ENCODE data around the gene FAM168A.

GRCh38 chr11:73632996-73633395 is 35.1 kb upstream of the FAM168A start:
- TF ChIP-seq, protein P1, sequence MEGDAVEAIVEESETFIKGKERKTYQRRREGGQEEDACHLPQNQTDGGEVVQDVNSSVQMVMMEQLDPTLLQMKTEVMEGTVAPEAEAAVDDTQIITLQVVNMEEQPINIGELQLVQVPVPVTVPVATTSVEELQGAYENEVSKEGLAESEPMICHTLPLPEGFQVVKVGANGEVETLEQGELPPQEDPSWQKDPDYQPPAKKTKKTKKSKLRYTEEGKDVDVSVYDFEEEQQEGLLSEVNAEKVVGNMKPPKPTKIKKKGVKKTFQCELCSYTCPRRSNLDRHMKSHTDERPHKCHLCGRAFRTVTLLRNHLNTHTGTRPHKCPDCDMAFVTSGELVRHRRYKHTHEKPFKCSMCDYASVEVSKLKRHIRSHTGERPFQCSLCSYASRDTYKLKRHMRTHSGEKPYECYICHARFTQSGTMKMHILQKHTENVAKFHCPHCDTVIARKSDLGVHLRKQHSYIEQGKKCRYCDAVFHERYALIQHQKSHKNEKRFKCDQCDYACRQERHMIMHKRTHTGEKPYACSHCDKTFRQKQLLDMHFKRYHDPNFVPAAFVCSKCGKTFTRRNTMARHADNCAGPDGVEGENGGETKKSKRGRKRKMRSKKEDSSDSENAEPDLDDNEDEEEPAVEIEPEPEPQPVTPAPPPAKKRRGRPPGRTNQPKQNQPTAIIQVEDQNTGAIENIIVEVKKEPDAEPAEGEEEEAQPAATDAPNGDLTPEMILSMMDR (IDR thresholded peaks at IDR 0.05; ENCODE audit: low read depth, low read length, poor library complexity, severe bottlenecking): no peak
- TF ChIP-seq EZH2phosphoT487 (IDR thresholded peaks at IDR 0.05; ENCODE audit: borderline replicate concordance, low read length): no peak

All from DOHH2 (cell line).